Stimulated activated CD4-positive, alpha-beta T cell treated with anti-CD3 and anti-CD28 coated beads, Interleukin-2, amount 100 ng/mL, for 4 hours (primary cell): ENCODE data around the gene C3orf85.

Source experiments
- DNase-seq: peaks from one replicate; pipeline ENCODE4 v3.0.0-alpha.2; 2020; ENCODE audit warnings: low read depth

Gene C3orf85

GRCh38 chr3:109152320-109152719, 15.8 kb downstream of the C3orf85 start:
- DNase-seq = no peak

GRCh38 chr3:109154979-109155378, 18.5 kb downstream of the C3orf85 start:
- DNase-seq = no peak

GRCh38 chr3:109155828-109156227, 19.3 kb downstream of the C3orf85 start:
- no peak for DNase-seq

GRCh38 chr3:109161487-109162123, 25.1 kb downstream of the C3orf85 start:
- no peak for DNase-seq

- no peak for DNase-seq
Observed at GRCh38 chr3:109165905-109166304, 29.4 kb downstream of the C3orf85 start.

GRCh38 chr3:109171479-109171878, 35.0 kb downstream of the C3orf85 start:
- DNase-seq = no peak

- no peak for DNase-seq
Observed at GRCh38 chr3:109175411-109175810, 38.9 kb downstream of the C3orf85 start.

GRCh38 chr3:109176726-109177125, 40.2 kb downstream of the C3orf85 start:
- DNase-seq = no peak

- DNase-seq = no peak
Observed at GRCh38 chr3:109177908-109178307, 41.4 kb downstream of the C3orf85 start.

GRCh38 chr3:109178708-109179107, 42.2 kb downstream of the C3orf85 start:
- DNase-seq = no peak

- DNase-seq = no peak
Observed at GRCh38 chr3:109184726-109185125, 48.2 kb downstream of the C3orf85 start.

GRCh38 chr3:109187390-109187789, 50.9 kb downstream of the C3orf85 start:
- DNase-seq = no peak

- DNase-seq = no peak
Observed at GRCh38 chr3:109188741-109189140, 52.2 kb downstream of the C3orf85 start.

GRCh38 chr3:109191421-109191820, 54.9 kb downstream of the C3orf85 start:
- no peak for DNase-seq

- no peak for DNase-seq
Observed at GRCh38 chr3:109195815-109196214, 59.3 kb downstream of the C3orf85 start.
